ENCODE measurements around the gene TUBA8.
"Not testable (repeated sequence)": the region's sequence is repeated elsewhere in the genome, so short reads cannot be mapped to it uniquely, and the experiment has no call there.

Gene TUBA8

DNA sequence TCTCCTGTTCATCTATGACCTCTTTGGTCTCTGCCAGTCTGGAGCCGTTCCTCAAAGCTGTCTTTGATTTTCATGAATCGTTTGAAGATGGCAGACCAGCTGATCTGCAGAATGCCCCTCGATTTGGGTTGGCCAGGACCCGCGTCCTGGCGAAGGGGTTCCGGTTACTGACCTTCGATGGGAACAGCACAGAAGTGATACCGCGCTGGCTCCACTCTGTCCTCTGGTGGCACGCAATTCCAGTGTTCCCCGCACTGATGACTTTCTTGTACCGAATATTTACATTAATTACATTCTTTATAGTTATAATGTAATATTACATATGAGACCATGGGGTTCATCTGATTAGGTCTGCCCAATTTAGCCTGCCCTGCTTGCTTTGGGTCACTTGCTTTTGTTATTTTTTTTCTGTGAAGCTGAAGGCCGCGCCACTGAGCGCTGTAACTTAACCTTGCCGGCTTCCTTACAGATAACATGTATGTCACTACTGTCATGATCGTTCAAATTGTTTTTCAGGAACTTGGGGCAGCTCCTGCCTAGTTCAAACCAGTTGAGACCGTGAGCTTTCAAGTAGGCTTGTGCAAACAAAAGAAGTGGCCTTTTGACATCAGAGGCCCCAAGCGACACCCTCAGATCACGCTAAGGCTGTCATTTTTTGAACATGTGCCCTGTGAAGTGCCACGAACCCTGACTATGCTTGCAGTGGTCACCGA, 35.2 kb downstream of the TUBA8 start:
- H3K4me1 ChIP-seq (ENCODE audit: control insufficient read depth in 1 of 2, insufficient read depth in 2 of 2, low read length in 2 of 2), result peaks cover 3 to 11% of the 10 kb centered on the region in 2 donors
- H3K27me3 ChIP-seq (ENCODE audit: control insufficient read depth in 1 of 2, insufficient read depth in 2 of 2, low read length in 2 of 2), result no peaks in the 10 kb centered on the region
- H3K9me3 ChIP-seq (ENCODE audit: control insufficient read depth in 1 of 2, low read length in 2 of 2), result no peaks in the 10 kb centered on the region
- H3K9ac ChIP-seq (ENCODE audit: low read depth in 1 of 2, low read length in 2 of 2), result no peak overlapping the region
- no peaks in the 10 kb centered on the region for H3K36me3 ChIP-seq (ENCODE audit: control insufficient read depth in 1 of 2, insufficient read depth in 2 of 2, low read length in 2 of 2)
- no peak overlapping the region for H3K27ac ChIP-seq (ENCODE audit: low read depth, low read length)
- no peak overlapping the region for H3K4me3 ChIP-seq (ENCODE audit: low read depth in 1 of 2, low read length in 2 of 2)

DNA sequence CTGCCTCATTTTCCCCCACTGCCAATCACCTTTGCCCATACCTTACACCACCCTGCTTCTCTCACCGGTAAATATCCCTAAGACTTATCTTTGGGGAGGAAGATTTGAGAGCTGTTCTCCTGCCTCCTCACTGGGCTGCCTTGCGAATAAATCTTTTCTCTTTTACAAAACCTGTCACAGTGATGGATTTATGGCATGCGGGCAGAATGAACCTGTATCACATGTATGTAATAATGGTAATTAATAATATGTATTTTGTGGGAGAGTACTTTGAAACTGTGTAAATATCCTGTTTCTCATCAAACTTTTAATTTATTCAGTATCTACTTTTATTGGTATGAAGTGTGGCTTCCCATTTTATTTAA, 35.8 kb downstream of the TUBA8 start:
- Histone ChIP-seq H3K9ac (ENCODE audit: low read depth in 1 of 2, low read length in 2 of 2) (no peak overlapping the region), H3K9me3 (ENCODE audit: control insufficient read depth in 1 of 2, low read length in 2 of 2) (no peaks in the 10 kb centered on the region), H3K36me3 (ENCODE audit: control insufficient read depth in 1 of 2, insufficient read depth in 2 of 2, low read length in 2 of 2) (no peaks in the 10 kb centered on the region), H3K27me3 (ENCODE audit: control insufficient read depth in 1 of 2, insufficient read depth in 2 of 2, low read length in 2 of 2) (no peaks in the 10 kb centered on the region), H3K27ac (ENCODE audit: low read depth, low read length) (no peak overlapping the region), H3K4me1 (ENCODE audit: control insufficient read depth in 1 of 2, insufficient read depth in 2 of 2, low read length in 2 of 2) (peaks cover 3 to 11% of the 10 kb centered on the region in 2 donors), H3K4me3 (ENCODE audit: low read depth in 1 of 2, low read length in 2 of 2) (no peak overlapping the region)

DNA sequence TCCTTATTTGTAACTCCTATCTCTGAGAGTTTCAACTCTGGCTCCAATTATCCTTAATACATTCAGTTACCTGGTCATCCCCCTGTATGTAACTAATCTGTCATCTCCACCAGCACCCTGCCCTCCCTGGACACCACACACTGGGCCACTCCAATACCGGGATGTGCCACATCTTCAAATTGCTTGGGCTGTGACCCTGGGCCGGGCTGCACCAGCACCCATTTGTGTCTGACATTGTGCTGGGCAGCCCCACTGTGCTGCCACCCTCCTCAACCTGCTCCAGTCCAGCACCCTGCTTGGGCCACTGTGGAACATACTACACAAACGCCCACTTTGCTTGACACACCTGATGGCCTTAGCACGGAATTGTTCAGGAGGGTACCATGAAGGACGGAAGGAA, 37.2 kb downstream of the TUBA8 start:
- Histone ChIP-seq H3K9ac (ENCODE audit: low read depth in 1 of 2, low read length in 2 of 2) (no peak overlapping the region), H3K36me3 (ENCODE audit: control insufficient read depth in 1 of 2, insufficient read depth in 2 of 2, low read length in 2 of 2) (no peaks in the 10 kb centered on the region), H3K9me3 (ENCODE audit: control insufficient read depth in 1 of 2, low read length in 2 of 2) (no peaks in the 10 kb centered on the region), H3K4me1 (ENCODE audit: control insufficient read depth in 1 of 2, insufficient read depth in 2 of 2, low read length in 2 of 2) (peaks cover 3 to 11% of the 10 kb centered on the region in 2 donors), H3K27ac (ENCODE audit: low read depth, low read length) (no peak overlapping the region), H3K4me3 (ENCODE audit: low read depth in 1 of 2, low read length in 2 of 2) (no peak overlapping the region), H3K27me3 (ENCODE audit: control insufficient read depth in 1 of 2, insufficient read depth in 2 of 2, low read length in 2 of 2) (no peaks in the 10 kb centered on the region)

DNA sequence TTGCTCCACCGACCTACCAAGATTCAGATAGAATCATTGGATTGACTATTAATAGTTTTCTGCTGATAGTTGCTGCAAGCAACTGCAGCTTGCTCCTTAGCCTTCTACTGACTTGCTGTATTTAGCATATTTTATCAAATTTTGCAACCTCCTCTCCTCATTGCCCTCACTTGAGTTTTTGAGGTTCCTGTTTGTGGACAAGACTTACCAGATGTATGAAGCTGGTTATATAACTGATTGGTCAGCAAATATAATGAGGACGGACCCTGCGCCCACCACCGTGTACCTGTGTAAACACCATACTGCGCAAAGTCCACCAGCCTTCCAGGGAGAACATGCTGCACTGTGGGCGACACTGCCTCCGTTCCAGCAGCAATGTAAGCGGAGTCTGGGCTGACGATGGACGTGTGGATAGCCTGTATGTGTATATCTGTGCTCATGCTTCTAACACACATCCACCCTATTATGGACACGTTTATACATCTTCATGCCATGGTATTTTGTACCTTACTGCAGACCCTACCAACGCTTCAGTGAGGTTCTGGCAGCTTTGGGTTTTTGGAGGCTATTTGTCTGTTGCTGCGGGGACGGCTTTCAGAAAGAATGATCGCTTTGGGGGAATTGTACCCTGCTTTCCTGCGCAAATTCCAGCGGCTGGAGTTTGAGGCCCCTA, 37.8 kb downstream of the TUBA8 start:
- Histone ChIP-seq H3K9me3 (ENCODE audit: control insufficient read depth in 1 of 2, low read length in 2 of 2) (no peaks in the 10 kb centered on the region), H3K4me3 (ENCODE audit: low read depth in 1 of 2, low read length in 2 of 2) (no peak overlapping the region), H3K27me3 (ENCODE audit: control insufficient read depth in 1 of 2, insufficient read depth in 2 of 2, low read length in 2 of 2) (no peaks in the 10 kb centered on the region), H3K9ac (ENCODE audit: low read depth in 1 of 2, low read length in 2 of 2) (no peak overlapping the region), H3K27ac (ENCODE audit: low read depth, low read length) (no peak overlapping the region), H3K4me1 (ENCODE audit: control insufficient read depth in 1 of 2, insufficient read depth in 2 of 2, low read length in 2 of 2) (peaks cover 3 to 11% of the 10 kb centered on the region in 2 donors), H3K36me3 (ENCODE audit: control insufficient read depth in 1 of 2, insufficient read depth in 2 of 2, low read length in 2 of 2) (no peaks in the 10 kb centered on the region)

DNA sequence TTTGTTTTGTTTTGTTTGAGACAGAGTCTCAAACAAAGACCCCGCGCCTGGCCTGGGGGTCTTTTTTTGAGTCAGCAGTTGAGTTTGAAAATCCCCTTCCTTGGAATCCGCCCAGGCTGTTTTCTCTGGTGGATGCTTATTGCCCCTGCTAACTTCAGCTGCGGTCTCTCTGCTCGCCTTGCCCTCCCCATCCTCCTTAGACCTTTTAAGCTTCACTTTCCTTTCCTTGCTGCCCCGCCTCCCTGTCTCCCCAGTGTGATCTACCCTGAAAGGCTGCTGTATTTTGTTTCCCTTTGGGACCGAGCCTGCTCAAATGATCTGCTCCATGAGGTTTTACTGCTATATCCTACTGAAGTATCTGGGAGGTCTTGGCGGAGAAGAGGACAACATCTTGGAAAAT, 41.9 kb downstream of the TUBA8 start:
- peaks cover 7 to 11% of the 10 kb centered on the region in 2 donors for H3K4me1 ChIP-seq (ENCODE audit: control insufficient read depth in 1 of 2, insufficient read depth in 2 of 2, low read length in 2 of 2)
- no peak overlapping the region for H3K4me3 ChIP-seq (ENCODE audit: low read depth in 1 of 2, low read length in 2 of 2)
- H3K27me3 ChIP-seq (ENCODE audit: control insufficient read depth in 1 of 2, insufficient read depth in 2 of 2, low read length in 2 of 2), result no peaks in the 10 kb centered on the region
- no peaks in the 10 kb centered on the region for H3K36me3 ChIP-seq (ENCODE audit: control insufficient read depth in 1 of 2, insufficient read depth in 2 of 2, low read length in 2 of 2)
- H3K9me3 ChIP-seq (ENCODE audit: control insufficient read depth in 1 of 2, low read length in 2 of 2), result no peaks in the 10 kb centered on the region
- no peak overlapping the region for H3K9ac ChIP-seq (ENCODE audit: low read depth in 1 of 2, low read length in 2 of 2)
- no peak overlapping the region for H3K27ac ChIP-seq (ENCODE audit: low read depth, low read length)

DNA sequence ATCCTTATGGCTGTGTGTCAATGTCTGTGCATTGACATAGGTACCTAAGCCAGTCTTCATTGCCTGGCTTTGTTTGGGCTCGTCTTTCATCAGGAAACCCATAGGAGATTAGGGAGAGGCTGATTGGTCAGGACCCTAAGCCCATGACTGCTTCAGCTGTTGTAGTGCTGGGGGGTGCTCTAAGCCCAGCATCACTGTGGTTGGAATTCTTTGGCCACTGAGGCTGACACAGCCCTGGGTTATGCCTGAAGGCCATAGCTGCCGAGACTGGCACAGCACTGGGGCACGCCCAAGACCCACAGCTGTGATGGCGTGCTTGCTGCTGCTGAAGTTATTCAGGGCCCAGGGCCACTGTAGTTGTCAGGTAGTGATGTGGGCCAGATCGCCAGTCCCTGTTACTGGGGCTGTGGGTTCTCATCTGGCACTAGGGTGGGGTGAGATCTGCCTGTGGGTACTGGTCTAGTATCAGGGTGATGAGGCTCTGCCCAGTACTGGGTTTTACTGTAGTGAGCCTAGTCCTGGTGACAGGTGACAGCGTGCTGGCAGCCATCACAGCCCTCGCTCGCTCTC, 44.3 kb downstream of the TUBA8 start:
- H3K4me1 ChIP-seq (ENCODE audit: control insufficient read depth in 1 of 2, insufficient read depth in 2 of 2, low read length in 2 of 2), result peaks cover 0 to 4% of the 10 kb centered on the region in 2 donors
- H3K9ac ChIP-seq (ENCODE audit: low read depth in 1 of 2, low read length in 2 of 2), result no peak overlapping the region
- no peaks in the 10 kb centered on the region for H3K9me3 ChIP-seq (ENCODE audit: control insufficient read depth in 1 of 2, low read length in 2 of 2)
- H3K27me3 ChIP-seq (ENCODE audit: control insufficient read depth in 1 of 2, insufficient read depth in 2 of 2, low read length in 2 of 2), result no peaks in the 10 kb centered on the region
- no peak overlapping the region for H3K27ac ChIP-seq (ENCODE audit: low read depth, low read length)
- H3K4me3 ChIP-seq (ENCODE audit: low read depth in 1 of 2, low read length in 2 of 2), result no peak overlapping the region
- H3K36me3 ChIP-seq (ENCODE audit: control insufficient read depth in 1 of 2, insufficient read depth in 2 of 2, low read length in 2 of 2), result no peaks in the 10 kb centered on the region

DNA sequence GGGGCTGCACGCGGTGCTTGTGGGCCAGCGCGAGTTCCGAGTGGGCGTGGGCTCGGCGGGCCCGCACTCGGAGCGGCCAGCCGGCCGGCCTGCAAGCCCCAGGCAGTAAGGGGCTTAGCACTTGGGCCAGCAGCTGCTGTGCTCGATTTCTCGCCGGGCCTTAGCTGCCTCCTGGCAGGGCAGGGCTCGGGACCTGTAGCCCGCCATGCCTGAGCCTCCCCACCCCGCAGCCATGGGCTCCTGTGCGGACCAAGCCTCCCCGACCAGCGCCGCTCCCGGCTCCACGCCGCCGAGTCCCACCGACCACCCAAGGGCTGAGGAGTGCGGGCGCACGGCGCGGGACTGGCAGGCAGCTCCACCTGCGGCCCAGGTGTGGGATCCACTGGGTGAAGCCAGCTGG, 44.9 kb downstream of the TUBA8 start:
- H3K9me3 ChIP-seq (ENCODE audit: control insufficient read depth in 1 of 2, low read length in 2 of 2); H3K4me1 ChIP-seq (ENCODE audit: control insufficient read depth in 1 of 2, insufficient read depth in 2 of 2, low read length in 2 of 2); H3K27me3 ChIP-seq (ENCODE audit: control insufficient read depth in 1 of 2, insufficient read depth in 2 of 2, low read length in 2 of 2); H3K36me3 ChIP-seq (ENCODE audit: control insufficient read depth in 1 of 2, insufficient read depth in 2 of 2, low read length in 2 of 2); H3K27ac ChIP-seq (ENCODE audit: low read depth, low read length); H3K9ac ChIP-seq (ENCODE audit: low read depth in 1 of 2, low read length in 2 of 2); H3K4me3 ChIP-seq (ENCODE audit: low read depth in 1 of 2, low read length in 2 of 2): not testable (repeated sequence)

DNA sequence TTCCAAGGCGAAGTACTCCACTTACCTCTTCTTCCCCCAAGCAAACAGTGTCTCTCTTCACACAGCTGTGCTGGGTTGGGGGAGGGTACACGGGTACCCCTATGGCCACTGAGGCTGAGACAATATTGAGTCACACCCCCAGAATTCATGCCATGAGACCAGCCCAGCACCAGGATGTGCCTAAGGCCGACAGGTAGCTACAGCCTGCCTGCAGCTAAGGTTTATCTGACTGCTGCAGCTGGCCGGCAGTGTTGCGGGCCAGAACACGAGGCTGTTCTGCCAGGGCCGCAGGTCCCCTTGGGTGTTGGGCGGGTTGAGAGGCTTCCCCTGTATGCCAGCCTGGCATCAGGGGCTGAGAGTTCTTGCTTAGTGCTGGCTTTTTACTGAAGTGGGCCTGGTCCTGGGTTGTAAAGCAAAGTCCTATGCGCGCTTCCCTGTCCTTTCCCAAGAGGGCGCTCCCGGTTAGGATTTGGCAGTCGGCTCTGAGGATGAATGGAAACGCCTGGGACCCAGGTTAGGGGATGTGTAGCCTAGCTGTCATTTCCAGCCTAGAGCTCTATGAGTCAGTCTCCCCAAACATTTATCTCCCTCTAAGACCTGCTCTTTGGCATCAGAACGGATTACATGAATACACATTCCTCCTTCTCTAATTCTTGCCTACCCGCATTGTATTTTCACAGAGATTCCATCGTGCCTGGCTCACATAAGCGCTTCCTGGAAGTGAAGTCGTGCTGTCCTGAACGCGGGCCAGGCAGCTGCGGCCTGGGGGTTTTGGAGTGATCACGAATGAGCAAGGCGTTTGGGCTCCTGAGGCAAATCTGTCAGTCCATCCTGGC, 46.5 kb downstream of the TUBA8 start:
- Histone ChIP-seq H3K36me3 (ENCODE audit: control insufficient read depth in 1 of 2, insufficient read depth in 2 of 2, low read length in 2 of 2) (no peaks in the 10 kb centered on the region), H3K4me1 (ENCODE audit: control insufficient read depth in 1 of 2, insufficient read depth in 2 of 2, low read length in 2 of 2) (peaks cover 0 to 4% of the 10 kb centered on the region in 2 donors), H3K9me3 (ENCODE audit: control insufficient read depth in 1 of 2, low read length in 2 of 2) (no peaks in the 10 kb centered on the region), H3K9ac (ENCODE audit: low read depth in 1 of 2, low read length in 2 of 2) (no peak overlapping the region), H3K27me3 (ENCODE audit: control insufficient read depth in 1 of 2, insufficient read depth in 2 of 2, low read length in 2 of 2) (no peaks in the 10 kb centered on the region), H3K4me3 (ENCODE audit: low read depth in 1 of 2, low read length in 2 of 2) (no peak overlapping the region), H3K27ac (ENCODE audit: low read depth, low read length) (no peak overlapping the region)

DNA sequence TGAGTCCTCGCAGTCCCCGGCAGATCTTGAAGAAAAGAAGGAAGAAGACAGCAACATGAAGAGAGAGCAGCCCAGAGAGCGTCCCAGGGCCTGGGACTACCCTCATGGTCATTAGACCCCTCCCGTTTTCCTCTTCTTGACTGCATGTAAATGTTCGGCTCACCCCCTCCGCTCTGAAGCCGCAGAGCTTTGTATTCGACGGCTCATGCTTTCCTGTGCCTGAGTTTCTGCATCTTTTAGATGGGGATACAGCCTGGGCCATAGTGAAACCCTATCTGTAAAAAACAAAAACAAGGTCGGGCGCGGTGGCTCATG, 47.1 kb downstream of the TUBA8 start:
- no peak overlapping the region for H3K27ac ChIP-seq (ENCODE audit: low read depth, low read length)
- no peaks in the 10 kb centered on the region for H3K27me3 ChIP-seq (ENCODE audit: control insufficient read depth in 1 of 2, insufficient read depth in 2 of 2, low read length in 2 of 2)
- H3K4me3 ChIP-seq (ENCODE audit: low read depth in 1 of 2, low read length in 2 of 2), result no peak overlapping the region
- H3K4me1 ChIP-seq (ENCODE audit: control insufficient read depth in 1 of 2, insufficient read depth in 2 of 2, low read length in 2 of 2), result peaks cover 0 to 4% of the 10 kb centered on the region in 2 donors
- H3K9ac ChIP-seq (ENCODE audit: low read depth in 1 of 2, low read length in 2 of 2), result no peak overlapping the region
- H3K36me3 ChIP-seq (ENCODE audit: control insufficient read depth in 1 of 2, insufficient read depth in 2 of 2, low read length in 2 of 2), result no peaks in the 10 kb centered on the region
- no peaks in the 10 kb centered on the region for H3K9me3 ChIP-seq (ENCODE audit: control insufficient read depth in 1 of 2, low read length in 2 of 2)

DNA sequence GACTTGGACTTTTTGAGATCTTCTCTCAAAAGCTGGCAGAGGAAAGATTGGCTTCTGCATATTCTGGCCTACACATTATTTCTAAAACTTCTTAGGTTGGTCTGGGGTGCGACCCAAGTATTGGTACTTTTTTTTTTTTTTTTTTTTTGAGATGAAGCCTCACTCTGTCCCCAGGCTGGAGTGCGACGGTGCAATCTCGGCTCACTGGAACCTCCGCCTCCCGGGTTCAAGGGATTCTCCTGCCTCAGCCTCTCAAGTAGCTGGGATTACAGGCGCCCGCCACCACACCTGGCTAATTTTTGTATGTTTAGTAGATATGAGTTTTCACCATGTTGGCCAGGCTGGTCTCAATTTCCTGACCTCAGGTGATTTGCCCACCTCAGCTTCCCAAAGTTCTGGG, 50.0 kb downstream of the TUBA8 start:
- not testable (repeated sequence) for H3K27me3 ChIP-seq (ENCODE audit: control insufficient read depth in 1 of 2, insufficient read depth in 2 of 2, low read length in 2 of 2); H3K9ac ChIP-seq (ENCODE audit: low read depth in 1 of 2, low read length in 2 of 2); H3K4me1 ChIP-seq (ENCODE audit: control insufficient read depth in 1 of 2, insufficient read depth in 2 of 2, low read length in 2 of 2); H3K36me3 ChIP-seq (ENCODE audit: control insufficient read depth in 1 of 2, insufficient read depth in 2 of 2, low read length in 2 of 2); H3K9me3 ChIP-seq (ENCODE audit: control insufficient read depth in 1 of 2, low read length in 2 of 2); H3K27ac ChIP-seq (ENCODE audit: low read depth, low read length); H3K4me3 ChIP-seq (ENCODE audit: low read depth in 1 of 2, low read length in 2 of 2)
